HepG2 (cell line): ENCODE measurements around the gene DCPS. TPM values are rescaled to one million over a fixed set of nuclear protein-coding genes. Genes with fewer than 3 reads are reported as not detected.

ENCODE experiments used
- ATAC-seq: fragments of 200-7000 bp; cut with Tn5 transposase; 3 replicates; pipeline ENCODE4 v1.9.1; 2020; ENCODE audit warnings: mild to moderate bottlenecking, moderate library complexity
- BruUV-seq: library from RNA; stranded (reverse); fragments of 400-500 nt; replicated peaks from 2 replicates; lab custom pipeline; 2021; lab: Mats Ljungman, UMichigan
- CTCF ChIA-PET: fragments of 300-600 bp; formaldehyde crosslinking; extraction: SDS; loops from one replicate; lab custom pipeline; 2021; ENCODE audit warnings: low total read pairs, inconsistent platforms, low intra/inter-chr PET ratio; lab: Yijun Ruan, JAX
- POLR2A ChIA-PET: fragments of 350-600 bp; sonication (Branson Sonifier 250); formaldehyde crosslinking; loops from one replicate; lab custom pipeline; 2020; ENCODE audit warnings: antibody characterized with exemption, inconsistent platforms; lab: Yijun Ruan, JAX
- DNase-seq: peaks from one replicate; pipeline ENCODE4 v3.0.0-alpha.2; 2015; ENCODE audit warnings: low spot score
- FAIRE-seq: peaks from 3 replicates; lab custom pipeline; 2011; peaks lifted over from hg19 to GRCh38; lab: Jason Lieb, UNC
- H2AFZ ChIP-seq: one replicate; pipeline ENCODE4 v1.6.1; 2011; ENCODE audit warnings: low read length, inconsistent platforms
- H3K27ac ChIP-seq: fragments of 300-600 bp; 3 replicates; pipeline ENCODE4 v1.8.0; 2011; ENCODE audit warnings: mixed run types, mild to moderate bottlenecking, mixed read lengths, low read length, inconsistent platforms; ENCODE audit not compliant: insufficient read depth; ENCODE audit errors: extremely low read length
- H3K27me3 ChIP-seq, 2 experiments: fragments of 200-600 bp in 1 of 2; 2 replicates in 1 of 2; 3 replicates in 1 of 2; pipeline versions ENCODE4 v1.6.0 to v1.8.0; 2011; ENCODE audit warnings: low read length in 2 of 2, mild to moderate bottlenecking in 2 of 2, moderate library complexity in 2 of 2, inconsistent platforms in 1 of 2; ENCODE audit not compliant: insufficient read depth in 2 of 2, control insufficient read depth in 1 of 2
- H3K36me3 ChIP-seq, 2 experiments: fragments of 200-600 bp in 1 of 2; replicated peaks in 1 of 2; 2 replicates in 1 of 2; 3 replicates in 1 of 2; pipeline versions ENCODE4 v1.5.1 to v1.8.0; 2011; ENCODE audit warnings: low read length in 2 of 2, inconsistent platforms in 1 of 2; ENCODE audit not compliant: insufficient read depth in 2 of 2, control insufficient read depth in 1 of 2
- H3K4me1 ChIP-seq: 2 replicates; pipeline ENCODE4 v1.5.1; 2012; ENCODE audit warnings: low read length, inconsistent platforms; ENCODE audit not compliant: insufficient read depth
- H3K4me2 ChIP-seq: 2 replicates; pipeline ENCODE4 v1.6.0; 2011; ENCODE audit warnings: low read depth, low read length, inconsistent platforms
- H3K4me3 ChIP-seq, 3 experiments: fragments of 200-600 bp in 1 of 3; sonication (generic), shearing (Covaris generic) in 1 of 3; replicated peaks in 1 of 3; 2 replicates each; pipeline ENCODE4 v1.5.1; 2011 to 2016; ENCODE audit warnings: low read length in 3 of 3, inconsistent platforms in 2 of 3, low read depth in 2 of 3, mild to moderate bottlenecking in 2 of 3, control low read depth in 1 of 3, mixed read lengths in 1 of 3; ENCODE audit not compliant: insufficient read depth in 1 of 3
- H3K79me2 ChIP-seq: one replicate; pipeline ENCODE4 v1.6.1; 2011; ENCODE audit warnings: low read length, inconsistent platforms; ENCODE audit not compliant: insufficient read depth
- H3K9ac ChIP-seq: 2 replicates; pipeline ENCODE4 v1.6.0; 2011; ENCODE audit warnings: mild to moderate bottlenecking, low read depth, low read length, inconsistent platforms; ENCODE audit not compliant: insufficient read depth
- H3K9me3 ChIP-seq: 2 replicates; pipeline ENCODE4 v1.5.1; 2012; ENCODE audit warnings: mild to moderate bottlenecking, low read length
- H4K20me1 ChIP-seq: 2 replicates; pipeline ENCODE4 v1.6.0; 2011; ENCODE audit warnings: inconsistent platforms, mild to moderate bottlenecking, low read length, moderate library complexity; ENCODE audit not compliant: insufficient read depth
- ADNP ChIP-seq: sonication (generic); formaldehyde crosslinking; IDR thresholded peaks from 2 replicates; pipeline ENCODE4 v1.4.0; 2020; ENCODE audit warnings: missing genetic modification reagents
- EZH2 ChIP-seq: conservative IDR thresholded peaks from 2 replicates; pipeline ENCODE4 v1.6.1; 2012; ENCODE audit warnings: mild to moderate bottlenecking, low read depth, low read length, moderate library complexity
- GABPB1 ChIP-seq: IDR thresholded peaks from 2 replicates; pipeline ENCODE4 v1.6.1; 2016; ENCODE audit warnings: mild to moderate bottlenecking, missing genetic modification reagents, moderate library complexity, missing compliant biosample characterization
- HNRNPH1 ChIP-seq: fragments of 200-400 bp; formaldehyde crosslinking; optimal IDR thresholded peaks from 2 replicates; pipeline ENCODE3; 2017; ENCODE audit warnings: mild to moderate bottlenecking, low read depth, low read length
- NBN ChIP-seq: fragments of 450-650 bp; conservative IDR thresholded peaks from 2 replicates; pipeline ENCODE4 v1.6.1; 2017
- POLR2A ChIP-seq, 2 experiments: IDR thresholded peaks; 2 replicates each; pipeline ENCODE4 v1.6.1; 2011; ENCODE audit warnings: low read depth in 2 of 2, low read length in 2 of 2, mild to moderate bottlenecking in 1 of 2, moderate library complexity in 1 of 2; ENCODE audit not compliant: insufficient read depth in 1 of 2
- POLR2G ChIP-seq: fragments of 200-400 bp; formaldehyde crosslinking; IDR thresholded peaks from 2 replicates; pipeline ENCODE4 v1.6.1; 2018; ENCODE audit warnings: mild to moderate bottlenecking, low read depth, low read length, moderate library complexity
- RORA ChIP-seq: sonication (generic); formaldehyde crosslinking; IDR thresholded peaks from 2 replicates; pipeline ENCODE4 v1.5.0; 2020; ENCODE audit warnings: mild to moderate bottlenecking, missing genetic modification reagents, moderate library complexity
- ZBTB21 ChIP-seq: sonication (generic); formaldehyde crosslinking; IDR thresholded peaks from 2 replicates; pipeline ENCODE4 v1.4.0; 2020; ENCODE audit warnings: missing genetic modification reagents
- ZNF264 ChIP-seq: sonication (generic); formaldehyde crosslinking; IDR thresholded peaks from 2 replicates; pipeline ENCODE4 v1.4.0; 2020; ENCODE audit warnings: missing genetic modification reagents
- ZNF468 ChIP-seq: sonication (generic); formaldehyde crosslinking; IDR thresholded peaks from 2 replicates; pipeline ENCODE4 v1.8.0; 2022; ENCODE audit warnings: mild to moderate bottlenecking, moderate library complexity, missing genetic modification reagents
- ZNF616 ChIP-seq: sonication (generic); formaldehyde crosslinking; IDR thresholded peaks from 2 replicates; pipeline ENCODE4 v1.5.0; 2020; ENCODE audit warnings: low read depth, mild to moderate bottlenecking, missing genetic modification reagents
- WGBS: methylation state at CpG from one replicate; pipeline ENCODE4 v1.1.6; 2017; ENCODE audit warnings: low lambda C conversion rate; 5-methylcytosine and 5-hydroxymethylcytosine counted together
- in situ Hi-C: cut with HindIII; loops from 2 replicates; pipeline ENCODE4 v1.10.0; 2017; ENCODE audit warnings: low pct_unique_long_range_greater_than_20kb; ENCODE audit not compliant: extremely low pct_ligation_motif_present
- intact Hi-C: fragments of 100-400 bp; cut with micrococcal nuclease; formaldehyde crosslinking; loops from one replicate; pipeline ENCODE4 v1.10.0; 2022; ENCODE audit not compliant: unreplicated experiment
- polyA plus RNA-seq, 8 experiments: library from polyadenylated mRNA; depleted of rRNA in 3 of 8; stranded (reverse) in 7 of 8; unstranded in 1 of 8; fragments of >200 nt; fragmentation: Illumina TruSeq in 4 of 8; extraction: Trizol in 4 of 8; gene quantifications; 2 replicates each; pipeline versions ENCODE4 v1.2.1 to v1.2.3, GENCODE V29; 2011 to 2016; ENCODE audit warnings: low read depth in 4 of 8, missing spikeins in 1 of 8, mixed read lengths in 1 of 8; ENCODE audit not compliant: insufficient read depth in 1 of 8
- total RNA-seq, 5 experiments: library from RNA; depleted of rRNA; stranded (reverse); fragments of >200 nt; fragmentation: Illumina TruSeq; extraction: Trizol; gene quantifications; 2 replicates each; pipeline ENCODE4 v1.2.3, GENCODE V29; 2016; ENCODE audit warnings: low read depth in 1 of 5
- TF ChIP-seq, protein P1 (sequence below): sonication (generic); formaldehyde crosslinking; IDR thresholded peaks from 2 replicates; pipeline ENCODE4 v1.5.1; 2020; ENCODE audit warnings: missing genetic modification reagents, mild to moderate bottlenecking, borderline replicate concordance
- TF ChIP-seq, protein P2 (sequence below): IDR thresholded peaks from 2 replicates; pipeline ENCODE4 v1.6.1; 2016; ENCODE audit warnings: low read depth
- TF ChIP-seq, protein P3 (sequence below): sonication (generic); formaldehyde crosslinking; conservative IDR thresholded peaks from 2 replicates; pipeline ENCODE4 v1.4.0; 2020; ENCODE audit warnings: missing genetic modification reagents

Gene DCPS
- total and polyA plus RNA-seq, 2 of the 13 experiments (the other 11 are each of a cell fraction or from before 2014, with no cell fraction given) = 21.9 to 22.5 TPM

DNA sequence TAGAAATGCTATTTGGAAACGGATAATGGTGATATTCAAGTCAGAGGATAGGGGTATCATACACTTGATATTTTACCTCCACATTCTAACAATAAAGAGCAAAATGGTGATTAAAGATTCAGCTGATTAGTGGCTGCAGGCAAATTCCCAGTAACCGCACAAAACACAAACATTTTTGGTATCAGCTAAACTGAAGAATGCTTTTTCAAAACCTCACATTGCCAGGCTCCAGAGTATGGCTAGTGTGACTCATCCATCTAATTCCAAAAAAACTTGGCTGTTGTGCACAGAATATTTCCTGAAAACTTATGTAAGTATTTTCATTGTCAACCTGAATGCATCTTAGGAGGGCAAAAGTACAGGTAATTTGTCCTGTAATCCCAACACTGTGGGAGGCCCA lies 46.1 kb upstream of the DCPS start:
- 99% methylated on average over 2 of the region's 2 CpGs for WGBS
- H3K4me1 ChIP-seq = no peaks in the 10 kb centered on the region
- no peak for FAIRE-seq
- no peak overlapping the region for H3K4me3 ChIP-seq
- in situ Hi-C loops = no loop called here
- no peaks in the 10 kb centered on the region for H4K20me1 ChIP-seq
- no peak overlapping the region for H2AFZ ChIP-seq
- intact Hi-C loops = no loop called here
- DNase-seq = no peak
- ATAC-seq = no peak
- H3K79me2 ChIP-seq = no peaks in the 10 kb centered on the region
- H3K9me3 ChIP-seq = no peaks in the 10 kb centered on the region
- H3K27ac ChIP-seq = no peak overlapping the region
- TF ChIP-seq ZBTB21 (CRISPR knock-in tag) (no peak), ADNP (no peak), ZNF264 (CRISPR knock-in tag) (no peak), ZNF616 (CRISPR knock-in tag) (no peak)
- TF ChIP-seq, protein P1, sequence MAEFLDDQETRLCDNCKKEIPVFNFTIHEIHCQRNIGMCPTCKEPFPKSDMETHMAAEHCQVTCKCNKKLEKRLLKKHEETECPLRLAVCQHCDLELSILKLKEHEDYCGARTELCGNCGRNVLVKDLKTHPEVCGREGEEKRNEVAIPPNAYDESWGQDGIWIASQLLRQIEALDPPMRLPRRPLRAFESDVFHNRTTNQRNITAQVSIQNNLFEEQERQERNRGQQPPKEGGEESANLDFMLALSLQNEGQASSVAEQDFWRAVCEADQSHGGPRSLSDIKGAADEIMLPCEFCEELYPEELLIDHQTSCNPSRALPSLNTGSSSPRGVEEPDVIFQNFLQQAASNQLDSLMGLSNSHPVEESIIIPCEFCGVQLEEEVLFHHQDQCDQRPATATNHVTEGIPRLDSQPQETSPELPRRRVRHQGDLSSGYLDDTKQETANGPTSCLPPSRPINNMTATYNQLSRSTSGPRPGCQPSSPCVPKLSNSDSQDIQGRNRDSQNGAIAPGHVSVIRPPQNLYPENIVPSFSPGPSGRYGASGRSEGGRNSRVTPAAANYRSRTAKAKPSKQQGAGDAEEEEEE (CRISPR knock-in tag) = no peak
- TF ChIP-seq, all 625 proteins: peak for 0
- BruUV-seq = no TSS peak
- no peak overlapping the region for H3K4me2 ChIP-seq
- peaks cover 6 to 44% of the 10 kb centered on the region in 2 experiments for H3K36me3 ChIP-seq
- ChIA-PET POLR2A (no interaction called here), CTCF (no interaction called here)
- H3K9ac ChIP-seq = no peak overlapping the region
- no peaks in the 10 kb centered on the region for H3K27me3 ChIP-seq

DNA sequence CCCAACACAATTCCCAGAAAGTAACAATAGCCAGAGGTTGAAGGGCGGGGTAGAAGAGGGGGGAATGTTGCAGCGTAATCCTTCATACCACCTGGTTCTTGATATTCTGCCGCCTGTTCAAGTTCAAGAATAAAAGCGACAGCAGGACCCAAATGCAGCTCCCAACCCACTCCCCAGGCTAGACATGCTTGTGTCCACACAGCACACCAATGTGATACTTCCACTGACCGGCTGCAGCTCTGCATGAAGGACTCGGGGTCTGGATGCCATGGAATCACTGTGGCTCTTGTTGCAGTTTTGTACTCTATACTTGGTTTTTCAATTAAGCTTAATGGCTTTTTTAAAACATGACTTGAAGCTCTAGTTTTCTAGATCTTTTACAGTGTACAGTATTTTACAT lies 41.6 kb upstream of the DCPS start:
- Histone ChIP-seq H3K4me3 (no peak overlapping the region), H3K79me2 (peaks cover 4% of the 10 kb centered on the region), H3K27ac (no peak overlapping the region), H3K9me3 (no peaks in the 10 kb centered on the region), H3K4me2 (no peak overlapping the region), H3K27me3 (no peaks in the 10 kb centered on the region), H3K36me3 (peaks cover 40 to 65% of the 10 kb centered on the region in 2 experiments), H2AFZ (no peak overlapping the region), H3K4me1 (peaks cover 10% of the 10 kb centered on the region), H3K9ac (no peak overlapping the region), H4K20me1 (no peaks in the 10 kb centered on the region)
- FAIRE-seq = no peak
- intact Hi-C loops = no loop called here
- no TSS peak for BruUV-seq
- ChIA-PET CTCF (no interaction called here), POLR2A (interaction anchor here (1.4 kb wide), 1 partner anchor 51 kb away, joined by 5 read pairs; the partner anchor contains the start of genes FAM118B and RPUSD4)
- no peak for ATAC-seq
- WGBS = 92% methylated on average over 6 of the region's 6 CpGs
- no peak for DNase-seq
- in situ Hi-C loops = no loop called here
- TF ChIP-seq POLR2G (peak; percentile 30; the same call in 1 of the 2 replicates), HNRNPH1 (no peak), GABPB1 (CRISPR knock-in tag) (no peak), ZNF468 (CRISPR knock-in tag) (no peak), EZH2 (no peak), POLR2A (IDR thresholded peaks at IDR 0.05; ENCODE audit: insufficient read depth in 1 of 2, low read depth in 2 of 2, low read length in 2 of 2) (peak in 1 of 2 experiments; percentile 22; a peak in 1 of 4 replicates), RORA (CRISPR knock-in tag) (no peak), NBN (no peak)
- TF ChIP-seq, protein P2, sequence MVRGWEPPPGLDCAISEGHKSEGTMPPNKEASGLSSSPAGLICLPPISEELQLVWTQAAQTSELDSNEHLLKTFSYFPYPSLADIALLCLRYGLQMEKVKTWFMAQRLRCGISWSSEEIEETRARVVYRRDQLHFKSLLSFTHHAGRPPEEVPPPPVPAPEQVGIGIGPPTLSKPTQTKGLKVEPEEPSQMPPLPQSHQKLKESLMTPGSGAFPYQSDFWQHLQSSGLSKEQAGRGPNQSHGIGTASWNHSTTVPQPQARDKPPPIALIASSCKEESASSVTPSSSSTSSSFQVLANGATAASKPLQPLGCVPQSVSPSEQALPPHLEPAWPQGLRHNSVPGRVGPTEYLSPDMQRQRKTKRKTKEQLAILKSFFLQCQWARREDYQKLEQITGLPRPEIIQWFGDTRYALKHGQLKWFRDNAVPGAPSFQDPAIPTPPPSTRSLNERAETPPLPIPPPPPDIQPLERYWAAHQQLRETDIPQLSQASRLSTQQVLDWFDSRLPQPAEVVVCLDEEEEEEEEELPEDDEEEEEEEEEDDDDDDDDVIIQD (CRISPR knock-in tag) = no peak
- TF ChIP-seq, protein P3, sequence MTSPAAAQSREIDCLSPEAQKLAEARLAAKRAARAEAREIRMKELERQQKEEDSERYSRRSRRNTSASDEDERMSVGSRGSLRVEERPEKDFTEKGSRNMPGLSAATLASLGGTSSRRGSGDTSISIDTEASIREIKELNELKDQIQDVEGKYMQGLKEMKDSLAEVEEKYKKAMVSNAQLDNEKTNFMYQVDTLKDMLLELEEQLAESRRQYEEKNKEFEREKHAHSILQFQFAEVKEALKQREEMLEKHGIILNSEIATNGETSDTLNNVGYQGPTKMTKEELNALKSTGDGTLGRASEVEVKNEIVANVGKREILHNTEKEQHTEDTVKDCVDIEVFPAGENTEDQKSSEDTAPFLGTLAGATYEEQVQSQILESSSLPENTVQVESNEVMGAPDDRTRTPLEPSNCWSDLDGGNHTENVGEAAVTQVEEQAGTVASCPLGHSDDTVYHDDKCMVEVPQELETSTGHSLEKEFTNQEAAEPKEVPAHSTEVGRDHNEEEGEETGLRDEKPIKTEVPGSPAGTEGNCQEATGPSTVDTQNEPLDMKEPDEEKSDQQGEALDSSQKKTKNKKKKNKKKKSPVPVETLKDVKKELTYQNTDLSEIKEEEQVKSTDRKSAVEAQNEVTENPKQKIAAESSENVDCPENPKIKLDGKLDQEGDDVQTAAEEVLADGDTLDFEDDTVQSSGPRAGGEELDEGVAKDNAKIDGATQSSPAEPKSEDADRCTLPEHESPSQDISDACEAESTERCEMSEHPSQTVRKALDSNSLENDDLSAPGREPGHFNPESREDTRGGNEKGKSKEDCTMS (CRISPR knock-in tag) = no peak
